HG02759 (cell line): ENCODE measurements around the gene PIK3CD.
"Not testable (repeated sequence)": the region's sequence is repeated elsewhere in the genome, so short reads cannot be mapped to it uniquely, and the experiment has no call there.

Experiments used
- ATAC-seq: cut with Tn5 transposase; IDR thresholded peaks from one replicate; pipeline ENCODE4 v1.9.1; 2021; ENCODE audit warnings: mild to moderate bottlenecking, moderate library complexity; ENCODE audit not compliant: unreplicated experiment

PIK3CD gene

GRCh38 chr1:9731561-9731960 is 80.0 kb downstream of the PIK3CD start:
- no peak for ATAC-seq

GRCh38 chr1:9732123-9732971 is 80.8 kb downstream of the PIK3CD start:
- no peak for ATAC-seq

DNA sequence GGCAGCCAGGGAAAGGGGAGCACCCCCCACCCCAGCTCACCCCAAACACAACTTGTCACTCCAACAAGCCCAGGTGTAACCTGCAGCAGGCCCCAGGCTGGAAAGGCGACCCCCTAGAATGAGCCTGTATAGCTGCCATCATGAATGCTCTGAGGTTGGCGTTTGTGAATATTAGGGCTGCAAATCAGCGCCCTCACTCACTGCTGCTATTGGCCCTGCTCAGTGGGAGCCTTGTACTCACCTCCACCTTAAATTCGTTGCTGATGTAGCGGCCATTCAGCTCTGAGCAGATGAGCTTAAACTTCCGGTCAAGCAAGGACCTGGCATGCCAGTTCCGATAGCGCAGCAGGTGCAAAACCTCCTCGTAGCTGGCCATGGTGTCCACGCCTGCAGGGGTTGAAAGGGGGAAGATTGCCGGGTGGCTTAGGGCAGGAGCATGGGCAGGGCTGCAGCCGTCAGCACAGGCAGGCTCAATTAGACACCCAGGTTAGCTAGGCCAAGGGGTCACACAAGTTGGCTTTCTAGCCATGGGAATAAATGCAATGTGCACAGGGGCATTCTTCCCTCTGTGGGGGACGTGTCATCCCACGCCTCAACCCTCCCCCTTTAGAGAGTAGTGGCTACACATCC is 81.7 kb downstream of the PIK3CD start:
- no peak for ATAC-seq

DNA sequence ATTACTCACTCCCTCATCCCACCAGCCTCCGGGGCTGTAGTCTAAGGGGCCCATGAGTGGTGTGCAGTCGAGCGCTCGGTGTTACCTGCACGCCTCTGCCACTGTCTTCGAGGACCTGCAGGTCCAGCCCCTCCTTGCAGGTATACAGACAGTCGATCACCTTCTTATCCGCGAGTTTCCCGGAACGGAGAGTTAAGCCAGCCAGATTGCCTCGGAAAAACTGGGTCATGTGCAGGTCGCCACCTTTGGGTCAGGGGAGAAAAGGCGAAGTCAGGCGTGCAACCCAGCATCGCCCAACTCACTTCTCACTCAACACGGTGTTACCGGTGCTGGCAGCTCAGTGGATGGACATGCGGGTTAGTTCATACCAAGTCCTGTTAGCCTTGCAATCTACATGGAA is 84.3 kb downstream of the PIK3CD start:
- ATAC-seq, result no peak

DNA sequence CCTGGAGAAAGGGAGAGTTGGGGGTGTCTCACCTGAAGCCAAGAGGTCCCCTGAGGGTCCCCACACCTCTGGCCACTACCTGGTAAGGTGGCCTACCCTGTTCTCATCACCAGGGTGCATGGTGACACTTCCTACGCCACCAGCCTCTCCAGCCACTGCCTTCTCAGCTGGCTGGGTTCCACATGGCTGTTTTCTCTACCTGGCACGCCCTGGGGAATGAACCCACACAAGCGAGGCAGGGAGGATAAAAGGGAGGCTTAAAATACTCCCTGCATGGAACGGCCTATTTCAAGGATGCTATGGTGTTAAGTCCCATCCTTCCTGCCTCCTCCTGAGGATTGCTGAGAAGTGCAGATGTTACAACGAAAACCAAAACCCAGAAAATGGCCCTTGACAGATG is 84.7 kb downstream of the PIK3CD start:
- ATAC-seq, result no peak

GRCh38 chr1:9737057-9737456 is 85.5 kb downstream of the PIK3CD start:
- no peak for ATAC-seq

DNA sequence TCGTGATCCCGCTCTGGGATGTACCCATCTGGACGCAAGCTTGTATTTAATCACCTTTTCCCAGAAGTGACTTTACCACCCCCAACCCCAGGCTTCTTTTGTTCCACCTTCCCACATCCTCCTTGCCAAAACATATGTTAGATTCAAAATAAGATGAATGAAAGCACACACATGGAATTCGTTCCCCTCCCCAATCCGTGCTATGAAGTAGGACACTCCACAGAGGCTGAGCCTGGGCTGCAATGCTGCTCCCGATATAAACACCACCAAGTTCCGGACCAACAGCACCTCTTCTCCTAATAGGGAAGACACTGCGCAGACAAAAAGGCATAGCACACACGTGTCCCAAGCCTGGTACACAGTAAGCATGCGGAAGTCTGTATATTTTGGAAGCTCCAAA is 86.1 kb downstream of the PIK3CD start:
- no peak for ATAC-seq

DNA sequence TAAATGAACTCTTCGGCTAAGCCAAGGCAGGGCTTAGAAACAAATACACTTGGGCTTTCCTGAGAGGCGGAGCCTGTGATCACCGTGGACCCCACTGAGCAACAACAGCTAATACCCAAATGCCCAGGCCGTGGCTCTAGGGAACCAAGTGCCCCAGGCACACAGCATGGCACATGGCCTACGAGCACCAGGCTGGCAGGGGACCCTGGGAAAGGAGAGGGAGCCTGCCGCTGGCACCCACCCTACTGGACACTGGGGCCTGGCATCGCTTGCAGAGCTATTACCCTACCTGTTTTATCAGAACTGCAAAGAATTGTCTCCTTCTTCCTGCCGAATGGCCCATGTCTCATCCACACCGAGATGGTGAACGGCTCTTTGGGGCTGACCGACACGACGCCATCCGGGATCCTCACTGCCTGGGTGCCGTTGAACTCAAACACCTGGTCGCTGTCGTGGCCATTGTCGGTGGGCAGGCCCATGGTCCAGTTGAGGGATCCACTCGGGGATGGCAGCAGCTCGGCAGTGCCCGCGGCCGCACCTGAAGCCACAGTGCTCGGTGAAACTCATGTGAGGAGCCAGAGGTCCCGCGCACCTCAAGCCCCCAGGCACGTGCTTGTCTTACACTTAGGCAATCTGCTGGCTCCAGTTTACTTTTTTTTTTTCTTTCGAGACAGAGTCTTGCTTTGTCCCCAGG is 92.7 kb downstream of the PIK3CD start:
- ATAC-seq, result no peak

GRCh38 chr1:9746211-9746610 is 94.7 kb downstream of the PIK3CD start:
- no peak for ATAC-seq

DNA sequence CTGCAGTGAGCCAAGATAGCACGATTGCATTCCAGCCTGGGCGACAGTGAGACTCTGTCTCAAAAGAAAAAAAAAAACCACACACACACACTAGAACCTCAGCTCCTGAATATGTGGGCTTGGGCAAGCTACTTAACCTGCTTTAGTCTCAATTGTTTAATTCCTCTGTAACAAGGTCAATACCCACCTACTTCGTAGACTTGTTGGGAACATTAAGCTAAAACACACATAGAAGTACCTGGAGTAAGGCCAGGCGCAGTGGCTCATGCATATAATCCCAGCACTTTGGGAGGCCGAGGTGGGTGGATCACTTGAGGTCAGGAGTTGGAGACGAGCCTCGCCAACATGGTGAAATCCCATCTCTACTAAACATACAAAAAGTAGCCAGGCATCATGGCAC is 95.1 kb downstream of the PIK3CD start:
- no peak for ATAC-seq

GRCh38 chr1:9748391-9748790 is 96.9 kb downstream of the PIK3CD start:
- not testable (repeated sequence) for ATAC-seq

DNA sequence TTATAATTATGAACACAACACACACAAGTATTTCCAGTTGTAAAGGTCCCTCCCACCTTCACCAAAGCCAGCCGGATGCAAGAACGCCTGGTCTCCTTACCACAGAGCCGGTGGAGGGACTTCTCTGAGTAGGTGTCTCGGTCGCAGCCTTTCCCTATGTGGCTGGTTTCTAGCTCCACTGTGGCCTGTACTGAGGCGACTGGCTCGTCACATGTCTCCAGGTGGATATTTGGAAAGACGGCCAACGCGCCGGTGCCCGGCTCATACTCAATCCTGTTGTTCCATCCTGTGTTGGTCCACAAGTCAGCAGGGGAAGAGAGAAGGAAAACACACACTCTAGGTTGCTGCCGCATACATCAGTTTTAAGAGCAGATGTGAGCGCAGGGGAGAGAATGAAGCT is 97.8 kb downstream of the PIK3CD start:
- ATAC-seq, result no peak

GRCh38 chr1:9751971-9752370 is 100.4 kb downstream of the PIK3CD start:
- ATAC-seq, result no peak

GRCh38 chr1:9753121-9753531 is 101.6 kb downstream of the PIK3CD start:
- ATAC-seq, result no peak

- ATAC-seq, result no peak
These were observed 104.0 kb downstream of the PIK3CD start for GRCh38 chr1:9755441-9755995.

GRCh38 chr1:9758559-9759121 is 107.1 kb downstream of the PIK3CD start:
- no peak for ATAC-seq

DNA sequence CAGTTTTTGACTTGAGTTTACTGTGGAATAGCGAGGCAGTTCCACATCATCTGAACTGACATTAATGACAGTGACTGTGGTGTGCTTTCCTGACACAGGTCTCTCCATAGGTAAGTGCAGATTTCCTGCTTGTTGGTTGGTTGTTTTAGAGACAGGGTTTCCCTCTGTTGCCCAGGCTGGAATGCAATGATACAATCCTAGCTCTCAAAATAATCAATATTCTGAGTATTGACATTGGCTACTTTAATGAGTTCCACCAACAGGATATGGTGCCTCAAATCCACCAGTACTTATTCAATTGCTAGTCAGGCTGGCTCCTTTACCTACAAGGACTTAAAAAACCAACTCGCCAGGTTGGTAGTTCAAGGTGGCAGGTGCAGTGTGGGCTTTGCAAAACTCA is 108.4 kb downstream of the PIK3CD start:
- no peak for ATAC-seq

DNA sequence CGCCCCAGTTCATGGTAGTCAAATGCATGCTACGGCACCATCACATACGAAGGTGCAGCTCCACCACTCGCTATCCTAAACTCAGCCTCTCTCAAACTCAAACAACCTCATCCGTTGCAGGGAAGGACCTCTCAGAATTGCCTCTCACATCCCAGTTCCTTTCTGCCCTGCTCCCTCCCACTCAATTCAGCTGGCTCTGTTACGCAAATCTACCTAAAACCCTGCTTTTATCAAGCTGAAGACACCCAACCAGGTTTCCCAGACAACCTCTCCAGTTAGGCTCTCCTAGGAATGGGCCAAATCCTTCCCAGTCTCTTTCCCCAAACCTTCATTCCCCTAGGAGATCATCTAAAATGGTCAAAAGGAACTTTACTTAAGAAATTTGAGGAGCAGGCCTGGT is 109.3 kb downstream of the PIK3CD start:
- ATAC-seq, result no peak

GRCh38 chr1:9761855-9762254 is 110.3 kb downstream of the PIK3CD start:
- ATAC-seq, result no peak

DNA sequence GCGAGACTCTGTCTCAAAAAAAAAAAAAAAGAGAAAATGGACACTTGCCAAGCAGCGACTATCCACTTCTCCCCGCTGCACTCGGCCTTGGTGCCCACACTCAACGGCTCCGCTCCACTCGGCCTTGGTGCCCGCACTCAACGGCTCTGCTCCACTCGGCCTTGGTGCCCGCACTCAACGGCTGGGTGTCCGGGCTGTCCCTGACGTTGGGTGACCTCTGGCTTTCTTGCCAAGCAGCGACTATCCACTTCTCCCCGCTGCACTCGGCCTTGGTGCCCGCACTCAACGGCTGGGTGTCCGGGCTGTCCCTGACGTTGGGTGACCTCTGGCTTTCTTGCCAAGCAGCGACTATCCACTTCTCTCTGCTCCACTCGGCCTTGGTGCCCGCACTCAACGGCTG is 110.9 kb downstream of the PIK3CD start:
- not testable (repeated sequence) for ATAC-seq

GRCh38 chr1:9763914-9764313 is 112.4 kb downstream of the PIK3CD start:
- no peak for ATAC-seq
